NCI-H69 (cell line): ENCODE data around the gene EGR1.

Source experiments
- DNase-seq: peaks from one replicate; lab custom pipeline; 2025; lab: John Stamatoyannopoulos, UW

EGR1 gene

DNA sequence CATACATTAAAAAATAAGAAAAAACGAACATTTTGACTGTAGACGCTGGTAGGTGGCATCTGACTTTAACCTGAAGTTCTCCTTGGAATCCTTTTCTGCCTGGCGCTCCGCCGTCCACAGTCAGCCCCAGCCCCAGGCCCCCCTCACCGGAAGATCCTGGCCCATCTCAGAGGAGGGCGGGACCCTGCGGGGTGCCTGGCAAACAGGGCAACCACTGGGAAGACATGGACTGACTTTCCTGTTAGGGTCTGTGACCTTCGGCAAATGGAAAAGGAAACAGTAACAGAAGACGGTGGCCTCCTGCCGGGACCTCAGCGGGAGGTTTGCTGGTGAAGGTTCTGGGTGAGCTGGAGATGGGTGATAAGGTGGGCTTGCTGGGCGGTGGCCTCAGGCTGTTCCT is 11.7 kb upstream of the EGR1 start:
- DNase-seq: no peak

DNA sequence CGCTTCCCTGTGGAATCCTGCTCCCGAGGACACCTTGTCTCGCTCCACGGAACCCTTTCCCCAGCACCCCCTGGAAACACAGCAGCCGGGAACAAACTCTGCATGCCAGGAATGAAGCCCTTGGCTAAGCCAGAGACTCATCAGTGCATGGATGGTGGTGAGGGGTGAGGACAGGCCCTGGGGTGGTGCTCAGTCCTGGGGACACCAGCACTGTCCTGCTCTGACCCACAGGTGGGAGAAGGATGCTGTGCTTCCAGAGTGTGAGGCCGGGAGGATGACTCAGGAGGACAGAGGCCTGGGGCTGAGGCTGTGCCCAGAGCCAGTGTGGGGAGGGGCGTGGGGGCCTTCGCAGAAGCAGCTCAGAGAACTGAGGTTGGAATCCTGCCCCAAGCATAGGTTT is 11.2 kb upstream of the EGR1 start:
- DNase-seq: no peak

GRCh38 chr5:138455232-138455930 is 9.9 kb upstream of the EGR1 start:
- DNase-seq: no peak

GRCh38 chr5:138457531-138458275 is 7.6 kb upstream of the EGR1 start:
- no peak for DNase-seq

DNA sequence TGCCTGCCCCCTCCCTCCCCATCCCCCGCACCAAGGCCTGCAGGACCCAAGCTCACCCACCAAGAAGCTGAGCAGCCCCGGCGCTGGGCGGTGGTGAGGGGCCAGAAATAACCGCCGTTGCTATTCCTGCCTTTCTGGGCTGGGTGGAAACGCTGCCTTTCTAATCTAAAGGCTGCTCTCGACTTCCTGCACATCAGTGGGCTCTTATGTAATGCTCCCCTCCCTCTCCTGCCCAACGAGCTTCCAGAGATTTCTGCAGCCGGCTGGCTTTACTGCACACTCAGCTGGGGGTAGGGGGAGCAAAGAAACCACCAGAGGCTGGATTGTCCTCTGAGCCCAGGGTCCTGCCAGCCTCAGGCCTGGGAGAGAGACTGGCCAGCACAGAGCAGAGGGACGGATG is 6.9 kb upstream of the EGR1 start:
- DNase-seq: no peak

- DNase-seq: no peak
These were observed 6.4 kb upstream of the EGR1 start for GRCh38 chr5:138458856-138459255.

- DNase-seq: no peak
These were observed 5.9 kb upstream of the EGR1 start for GRCh38 chr5:138459311-138459933.

GRCh38 chr5:138460032-138460693 is 5.1 kb upstream of the EGR1 start:
- no peak for DNase-seq

- DNase-seq: no peak
These were observed 3.7 kb upstream of the EGR1 start for GRCh38 chr5:138461343-138462125.

DNA sequence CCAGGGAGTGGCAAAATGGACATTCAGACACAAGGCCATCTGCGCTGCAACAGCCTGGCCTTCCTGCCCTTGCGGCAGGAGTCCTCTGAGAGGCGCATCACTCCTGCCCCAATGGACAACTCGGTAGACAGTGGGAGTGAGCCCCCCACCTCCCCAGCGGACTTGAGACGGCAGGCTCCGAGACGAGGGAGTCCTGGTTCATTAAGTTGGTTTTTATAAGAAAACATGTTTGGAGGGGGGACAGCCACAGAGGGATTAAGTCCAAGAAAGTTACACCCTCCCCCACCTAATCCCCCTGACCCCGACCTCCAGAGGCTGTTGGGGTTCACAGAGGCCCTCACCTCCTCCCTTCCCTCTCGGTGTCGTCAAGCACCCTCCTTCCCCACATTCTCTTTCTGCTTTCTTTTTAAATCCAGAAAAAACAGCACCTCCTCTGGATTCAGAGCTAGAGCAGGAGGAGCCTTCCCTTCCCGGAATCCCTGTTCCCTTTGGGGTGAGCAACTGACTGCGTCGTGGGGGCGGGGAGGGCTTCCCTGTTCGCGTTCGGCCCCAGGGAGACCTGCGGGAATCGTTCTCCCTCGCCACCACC is 1.8 kb upstream of the EGR1 start:
- DNase-seq: peak; percentile 55

GRCh38 chr5:138464008-138464387 is 1.3 kb upstream of the EGR1 start:
- peak; percentile 98 for DNase-seq

GRCh38 chr5:138464388-138465260 is 655 bp upstream of the EGR1 start:
- peak; percentile 100 for DNase-seq

DNA sequence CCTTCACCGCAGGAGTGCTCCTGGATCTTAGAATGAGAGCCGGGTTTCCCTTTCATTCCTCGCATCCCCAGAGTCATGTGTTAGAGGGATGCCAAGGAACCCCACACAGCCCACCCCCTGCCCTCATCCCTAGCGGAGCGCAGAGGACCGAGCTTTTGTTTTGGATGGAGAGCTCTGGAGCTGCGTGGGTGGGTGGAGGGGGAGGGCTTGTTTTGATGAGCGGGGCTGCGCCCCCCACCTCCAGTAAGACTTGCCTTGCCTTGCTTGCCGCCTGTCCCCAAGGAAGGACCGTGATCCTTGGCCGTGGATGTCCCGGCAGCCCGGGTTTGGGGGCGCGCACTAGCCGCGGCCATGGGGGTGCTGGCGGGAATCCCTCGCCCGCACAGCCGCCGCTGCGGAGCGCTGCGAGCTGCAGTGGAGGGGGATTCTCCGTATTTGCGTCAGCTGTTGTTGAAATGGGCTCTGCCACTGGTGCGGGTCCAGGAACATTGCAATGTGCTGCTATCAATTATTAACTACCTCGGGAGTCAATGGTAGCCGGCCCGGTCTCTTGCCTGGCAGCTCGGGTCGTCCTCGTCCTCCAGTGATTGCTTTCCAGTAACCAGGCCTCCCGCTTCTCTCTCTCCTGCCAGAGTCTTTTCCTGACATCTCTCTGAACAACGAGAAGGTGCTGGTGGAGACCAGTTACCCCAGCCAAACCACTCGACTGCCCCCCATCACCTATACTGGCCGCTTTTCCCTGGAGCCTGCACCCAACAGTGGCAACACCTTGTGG is 1.0 kb downstream of the EGR1 start:
- DNase-seq: no peak

- no peak for DNase-seq
These were observed 1.8 kb downstream of the EGR1 start for GRCh38 chr5:138466900-138467710.

- DNase-seq: no peak
These were observed 2.4 kb downstream of the EGR1 start for GRCh38 chr5:138467711-138468132.

DNA sequence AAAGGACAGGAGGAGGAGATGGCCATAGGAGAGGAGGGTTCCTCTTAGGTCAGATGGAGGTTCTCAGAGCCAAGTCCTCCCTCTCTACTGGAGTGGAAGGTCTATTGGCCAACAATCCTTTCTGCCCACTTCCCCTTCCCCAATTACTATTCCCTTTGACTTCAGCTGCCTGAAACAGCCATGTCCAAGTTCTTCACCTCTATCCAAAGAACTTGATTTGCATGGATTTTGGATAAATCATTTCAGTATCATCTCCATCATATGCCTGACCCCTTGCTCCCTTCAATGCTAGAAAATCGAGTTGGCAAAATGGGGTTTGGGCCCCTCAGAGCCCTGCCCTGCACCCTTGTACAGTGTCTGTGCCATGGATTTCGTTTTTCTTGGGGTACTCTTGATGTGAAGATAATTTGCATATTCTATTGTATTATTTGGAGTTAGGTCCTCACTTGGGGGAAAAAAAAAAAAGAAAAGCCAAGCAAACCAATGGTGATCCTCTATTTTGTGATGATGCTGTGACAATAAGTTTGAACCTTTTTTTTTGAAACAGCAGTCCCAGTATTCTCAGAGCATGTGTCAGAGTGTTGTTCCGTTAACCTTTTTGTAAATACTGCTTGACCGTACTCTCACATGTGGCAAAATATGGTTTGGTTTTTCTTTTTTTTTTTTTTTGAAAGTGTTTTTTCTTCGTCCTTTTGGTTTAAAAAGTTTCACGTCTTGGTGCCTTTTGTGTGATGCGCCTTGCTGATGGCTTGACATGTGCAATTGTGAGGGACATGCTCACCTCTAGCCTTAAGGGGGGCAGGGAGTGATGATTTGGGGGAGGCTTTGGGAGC is 3.1 kb downstream of the EGR1 start:
- DNase-seq: no peak

- no peak for DNase-seq
These were observed 3.8 kb downstream of the EGR1 start for GRCh38 chr5:138468966-138469539.
